K562 (cell line): Measurements from ENCODE around the gene TJP3. TPM values are rescaled to one million over a fixed set of nuclear protein-coding genes. Genes with fewer than 3 reads are reported as not detected.

Experiments used
- ATAC-seq: fragments of 200-7000 bp; cut with Tn5 transposase; 3 replicates; pipeline ENCODE4 v1.9.1; 2020; ENCODE audit warnings: moderate library complexity
- BruUV-seq: library from RNA; stranded (reverse); fragments of 400-500 nt; replicated peaks from 2 replicates; lab custom pipeline; 2021; lab: Mats Ljungman, UMichigan
- CTCF ChIA-PET: fragments of 300-600 bp; formaldehyde crosslinking; extraction: SDS; loops from one replicate; lab custom pipeline; 2021; ENCODE audit warnings: low intra/inter-chr PET ratio; lab: Yijun Ruan, JAX
- POLR2A ChIA-PET: fragments of 300-600, 350-650 bp; sonication (Branson Sonifier 250); formaldehyde crosslinking; extraction: SDS; loops from one replicate; lab custom pipeline; 2021; ENCODE audit warnings: antibody characterized with exemption, inconsistent platforms; lab: Yijun Ruan, JAX
- DNase-seq, 4 experiments: peaks; one replicate each; pipeline versions ENCODE4 v3.0.0 to v3.0.0-alpha.2; 2011 to 2018; ENCODE audit warnings: low spot score in 3 of 4, mixed read lengths in 3 of 4; ENCODE audit errors: extremely low read depth in 1 of 4
- FAIRE-seq: peaks from 2 replicates; lab custom pipeline; 2011; peaks lifted over from hg19 to GRCh38; lab: Jason Lieb, UNC
- H2AFZ ChIP-seq: 2 replicates; pipeline ENCODE4 v1.6.0; 2011; ENCODE audit warnings: low read depth, low read length, control low read depth, inconsistent platforms
- H3K27ac ChIP-seq: fragments of 200-600 bp; 3 replicates; pipeline ENCODE4 v1.8.0; 2011; ENCODE audit warnings: low read depth, mild to moderate bottlenecking, control low read depth, inconsistent platforms, low read length, moderate library complexity, mixed read lengths; ENCODE audit errors: extremely low read depth
- H3K27me3 ChIP-seq, 2 experiments: fragments of 300-600 bp in 1 of 2; 2 replicates in 1 of 2; 3 replicates in 1 of 2; pipeline versions ENCODE4 v1.6.0 to v1.8.0; 2011; ENCODE audit warnings: inconsistent platforms in 2 of 2, low read length in 2 of 2, mild to moderate bottlenecking in 1 of 2, mixed read lengths in 1 of 2, moderate library complexity in 1 of 2; ENCODE audit not compliant: control insufficient read depth in 2 of 2, insufficient read depth in 2 of 2
- H3K36me3 ChIP-seq: fragments of 300-600 bp; 3 replicates; pipeline ENCODE4 v1.8.0; 2011; ENCODE audit warnings: mild to moderate bottlenecking, low read length, inconsistent platforms; ENCODE audit not compliant: control insufficient read depth, insufficient read depth
- H3K4me1 ChIP-seq, 2 experiments: fragments of 200-600 bp in 1 of 2; replicated peaks in 1 of 2; 2 replicates in 1 of 2; 3 replicates in 1 of 2; pipeline versions ENCODE4 v1.5.1 to v1.8.0; 2011; ENCODE audit warnings: inconsistent platforms in 2 of 2, low read length in 2 of 2, mild to moderate bottlenecking in 1 of 2, mixed read lengths in 1 of 2, moderate library complexity in 1 of 2; ENCODE audit not compliant: control insufficient read depth in 2 of 2, insufficient read depth in 2 of 2
- H3K4me2 ChIP-seq: 2 replicates; pipeline ENCODE4 v1.6.1; 2011; ENCODE audit warnings: low read length, control low read depth, inconsistent platforms, mixed read lengths; ENCODE audit not compliant: insufficient read depth
- H3K4me3 ChIP-seq: fragments of 200-600 bp; sonication (generic), shearing (Covaris generic); 2 replicates; pipeline ENCODE4 v1.5.1; 2016; ENCODE audit warnings: control low read depth, inconsistent platforms
- H3K79me2 ChIP-seq: fragments of 200-600 bp; 3 replicates; pipeline ENCODE4 v1.8.0; 2011; ENCODE audit warnings: low read length, inconsistent platforms; ENCODE audit not compliant: control insufficient read depth, insufficient read depth
- H3K9ac ChIP-seq, 2 experiments: 2 replicates each; pipeline versions ENCODE4 v1.6.0 to v1.6.1; 2011; ENCODE audit warnings: low read depth in 2 of 2, low read length in 2 of 2, control low read depth in 1 of 2, inconsistent platforms in 1 of 2, mild to moderate bottlenecking in 1 of 2, mixed read lengths in 1 of 2; ENCODE audit not compliant: insufficient read depth in 1 of 2
- H3K9me1 ChIP-seq: one replicate; pipeline ENCODE4 v1.6.0; 2011; ENCODE audit warnings: inconsistent platforms, mild to moderate bottlenecking, low read length, moderate library complexity; ENCODE audit not compliant: control insufficient read depth, insufficient read depth
- H3K9me3 ChIP-seq: replicated peaks from 2 replicates; pipeline ENCODE4 v1.5.1; 2011; ENCODE audit warnings: low read depth, low read length, inconsistent platforms; ENCODE audit not compliant: control insufficient read depth, insufficient read depth
- H4K20me1 ChIP-seq: replicated peaks from 2 replicates; pipeline ENCODE4 v1.6.1; 2011; ENCODE audit warnings: low read length, inconsistent platforms, mixed read lengths; ENCODE audit not compliant: control insufficient read depth, insufficient read depth
- ADNP ChIP-seq: fragments of 200-800 bp; sonication (Bioruptor generic); IDR thresholded peaks from 2 replicates; pipeline ENCODE4 v1.6.1; 2016; ENCODE audit warnings: missing genetic modification characterization, missing compliant biosample characterization
- BRD9 ChIP-seq: fragments of 450-650 bp; IDR thresholded peaks from 2 replicates; pipeline ENCODE4 v1.6.1; 2018; ENCODE audit warnings: low read depth; ENCODE audit not compliant: partially characterized antibody
- CBFA2T3 ChIP-seq: fragments of 450-650 bp; IDR thresholded peaks from 2 replicates; pipeline ENCODE4 v1.6.1; 2017
- DACH1 ChIP-seq: fragments of 450-650 bp; IDR thresholded peaks from 2 replicates; pipeline ENCODE4 v1.6.1; 2018; ENCODE audit not compliant: partially characterized antibody
- FOXA3 ChIP-seq, 2 experiments: fragments of 450-650 bp in 1 of 2; sonication (generic) in 1 of 2; formaldehyde crosslinking; IDR thresholded peaks in 1 of 2; conservative IDR thresholded peaks in 1 of 2; 2 replicates each; pipeline versions ENCODE4 v1.4.0 to v1.8.0; 2020 to 2022; ENCODE audit warnings: mild to moderate bottlenecking in 2 of 2, missing genetic modification reagents in 1 of 2
- GABPA ChIP-seq: fragments of 200-800 bp; sonication (Bioruptor generic); conservative IDR thresholded peaks from 2 replicates; pipeline ENCODE4 v1.6.1; 2016; ENCODE audit warnings: low read depth, missing genetic modification characterization, missing compliant biosample characterization
- GATAD2A ChIP-seq: fragments of 450-650 bp; IDR thresholded peaks from 2 replicates; pipeline ENCODE4 v1.6.1; 2017
- GTF2A2 ChIP-seq: IDR thresholded peaks from 2 replicates; pipeline ENCODE4 v1.6.1; 2016; ENCODE audit warnings: mild to moderate bottlenecking, missing genetic modification characterization, missing compliant biosample characterization
- HDAC8 ChIP-seq: fragments of 450-650 bp; IDR thresholded peaks from 2 replicates; pipeline ENCODE4 v1.6.1; 2016; ENCODE audit warnings: mild to moderate bottlenecking, missing genetic modification characterization, moderate library complexity, missing compliant biosample characterization
- HIVEP1 ChIP-seq: fragments of 250-450 bp; sonication (Bioruptor Pico); IDR thresholded peaks from 2 replicates; pipeline ENCODE4 v1.4.0; 2020; ENCODE audit warnings: mild to moderate bottlenecking
- KAT7 ChIP-seq: sonication (generic); formaldehyde crosslinking; IDR thresholded peaks from 2 replicates; pipeline ENCODE4 v1.8.0; 2022; ENCODE audit warnings: missing genetic modification reagents, mild to moderate bottlenecking, borderline replicate concordance
- NFIC ChIP-seq: fragments of 450-650 bp; IDR thresholded peaks from 2 replicates; pipeline ENCODE4 v1.6.1; 2017; ENCODE audit warnings: mild to moderate bottlenecking, inconsistent platforms
- PHF21A ChIP-seq: fragments of 450-650 bp; IDR thresholded peaks from 2 replicates; pipeline ENCODE4 v1.6.1; 2017; ENCODE audit warnings: low read depth, borderline replicate concordance
- RCOR1 ChIP-seq, 2 experiments: IDR thresholded peaks; 2 replicates each; pipeline ENCODE4 v1.6.1; 2012; ENCODE audit warnings: low read depth in 2 of 2, low read length in 2 of 2, borderline replicate concordance in 1 of 2, improper control_type of control experiment in 1 of 2
- SOX6 ChIP-seq: fragments of 450-650 bp; IDR thresholded peaks from 2 replicates; pipeline ENCODE4 v1.6.1; 2014; ENCODE audit warnings: mild to moderate bottlenecking
- ZFP30 ChIP-seq: fragments of 250-450 bp; sonication (Bioruptor Pico); IDR thresholded peaks from 2 replicates; pipeline ENCODE4 v1.8.0; 2022; ENCODE audit warnings: moderate library complexity, mild to moderate bottlenecking, inconsistent platforms, borderline replicate concordance
- ZNF184 ChIP-seq: sonication (generic); formaldehyde crosslinking; IDR thresholded peaks from 2 replicates; pipeline ENCODE4 v1.5.0; 2020; ENCODE audit warnings: missing genetic modification reagents
- ZNF77 ChIP-seq: fragments of 250-450 bp; sonication (Bioruptor Pico); IDR thresholded peaks from 2 replicates; pipeline ENCODE4 v1.5.0; 2020
- WGBS: fragments of 100-300 bp; shearing (Covaris generic); methylation state at CpG from one replicate; pipeline ENCODE4 v1.1.6; 2016; ENCODE audit warnings: low coverage, mixed read lengths; ENCODE audit not compliant: insufficient coverage; ENCODE audit errors: missing lambda C conversion rate; 5-methylcytosine and 5-hydroxymethylcytosine counted together
- in situ Hi-C: fragments of 300-500 bp; cut with MboI; formaldehyde crosslinking; loops from 4 replicates; pipeline ENCODE4 v1.15.0; 2018; ENCODE audit warnings: inconsistent platforms, mixed read lengths
- intact Hi-C: fragments of 100-400 bp; cut with micrococcal nuclease; formaldehyde crosslinking; loops from 2 replicates; pipeline ENCODE4 v1.14.2; 2022
- polyA plus RNA-seq, 8 experiments: library from polyadenylated mRNA; depleted of rRNA in 4 of 8; stranded (reverse) in 5 of 8; unstranded in 3 of 8; fragments of >200 nt; fragmentation: Nextera tagmentation in 2 of 8; fragmentation: Illumina TruSeq in 1 of 8; extraction: Ambion mirVana in 2 of 8; extraction: Trizol in 1 of 8; gene quantifications; 2 replicates each; pipeline versions ENCODE4 v1.2.1 to v1.2.3, GENCODE V29; 2011 to 2014; ENCODE audit warnings: inconsistent platforms in 1 of 8, missing spikeins in 1 of 8
- total RNA-seq, 7 experiments: library from RNA; depleted of rRNA in 6 of 7; stranded (reverse); fragments of >200 nt in 6 of 7; fragmentation: Illumina TruSeq in 2 of 7; extraction: Trizol in 2 of 7; gene quantifications; 2 replicates each; pipeline versions ENCODE4 v1.2.1 to v1.2.3, GENCODE V29; 2011 to 2021; ENCODE audit warnings: low replicate concordance in 1 of 7
- TF ChIP-seq, protein P1 (sequence below): sonication (generic); formaldehyde crosslinking; IDR thresholded peaks from 2 replicates; pipeline ENCODE4 v1.8.0; 2022; ENCODE audit warnings: mild to moderate bottlenecking, low read depth, missing genetic modification reagents
- TF ChIP-seq, protein P2 (sequence below): IDR thresholded peaks from 2 replicates; pipeline ENCODE4 v1.6.1; 2011; ENCODE audit warnings: borderline replicate concordance, low read depth, mild to moderate bottlenecking, moderate library complexity, low read length; ENCODE audit not compliant: insufficient read depth, poor library complexity, severe bottlenecking

The TJP3 gene
- total and polyA plus RNA-seq, 9 of the 15 experiments (the other 6 are each of a cell fraction or from before 2014, with no cell fraction given): 0.11 to 2.4 (median 0.57) TPM; not detected in 1

GRCh38 chr19:3733549-3734309 is 25.5 kb downstream of the TJP3 start:
- peak; percentile 64 for FAIRE-seq
- Histone ChIP-seq H3K9me3 (0 out of 2 replicates have a peak, but pooled peaks cover 4% of the 10 kb centered on the region), H3K27me3 (peaks cover 0 to 9% of the 10 kb centered on the region in 2 experiments; a peak in 2 of 5 replicates), H3K9ac (peak overlapping the region in 1 of 2 experiments; percentile 24; a peak in 3 of 4 replicates), H3K4me1 (peaks cover 9 to 26% of the 10 kb centered on the region in 2 experiments; a peak in 4 of 5 replicates), H3K79me2 (no peaks in the 10 kb centered on the region), H3K36me3 (no peaks in the 10 kb centered on the region), H3K4me3 (no peak overlapping the region), H3K9me1 (no peaks in the 10 kb centered on the region), H3K27ac (peak overlapping the region; percentile 2; the same call in 1 of the 3 replicates), H3K4me2 (peak overlapping the region; percentile 19), H4K20me1 (no peaks in the 10 kb centered on the region; the same call in 1 of the 2 replicates), H2AFZ (peak overlapping the region; percentile 80)
- DNase-seq: peak; percentile 50 to 63 (median 54)
- ChIA-PET POLR2A (interaction anchor here (0.6 kb wide), 4 partner anchors 8 to 159 kb away, joined by 3 to 4 read pairs (median 3); no protein-coding TSS in a partner anchor), CTCF (no interaction called here)
- no TSS peak for BruUV-seq
- peak; percentile 59 for ATAC-seq
- intact Hi-C loops (no loop called here), in situ Hi-C loops (no loop called here)
- 39% methylated on average over 19 of the region's 20 CpGs for WGBS
- no peak for TF ChIP-seq GABPA (tag)
- no peak for TF ChIP-seq GTF2A2 (tag)
- peak; percentile 45 for TF ChIP-seq CBFA2T3
- no peak for TF ChIP-seq FOXA3 (CRISPR knock-in tag; conservative IDR thresholded peaks at IDR 0.05 in 1 of 2, IDR thresholded peaks at IDR 0.05 in 1 of 2)
- no peak for TF ChIP-seq KAT7 (CRISPR knock-in tag)
- 0 out of 2 replicates have a peak, but pooled peaks have one; percentile 10 for TF ChIP-seq NFIC
- peak; percentile 30 for TF ChIP-seq DACH1
- TF ChIP-seq ZNF184 (CRISPR knock-in tag): no peak
- TF ChIP-seq PHF21A: peak; percentile 81
- no peak for TF ChIP-seq BRD9
- TF ChIP-seq, protein P1, sequence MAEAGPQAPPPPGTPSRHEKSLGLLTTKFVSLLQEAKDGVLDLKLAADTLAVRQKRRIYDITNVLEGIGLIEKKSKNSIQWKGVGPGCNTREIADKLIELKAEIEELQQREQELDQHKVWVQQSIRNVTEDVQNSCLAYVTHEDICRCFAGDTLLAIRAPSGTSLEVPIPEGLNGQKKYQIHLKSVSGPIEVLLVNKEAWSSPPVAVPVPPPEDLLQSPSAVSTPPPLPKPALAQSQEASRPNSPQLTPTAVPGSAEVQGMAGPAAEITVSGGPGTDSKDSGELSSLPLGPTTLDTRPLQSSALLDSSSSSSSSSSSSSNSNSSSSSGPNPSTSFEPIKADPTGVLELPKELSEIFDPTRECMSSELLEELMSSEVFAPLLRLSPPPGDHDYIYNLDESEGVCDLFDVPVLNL: no peak
- no peak for TF ChIP-seq GATAD2A
- TF ChIP-seq HIVEP1 (CRISPR knock-in tag): no peak
- 0 out of 4 replicates have a peak, but pooled peaks of 1 of the 2 experiments have one; percentile 7 for TF ChIP-seq RCOR1 (IDR thresholded peaks at IDR 0.05; ENCODE audit: borderline replicate concordance in 1 of 2, low read depth in 2 of 2, low read length in 2 of 2)
- TF ChIP-seq ZFP30 (CRISPR knock-in tag): no peak
- TF ChIP-seq ADNP (tag): peak; percentile 70; the same call in 1 of the 2 replicates
- no peak for TF ChIP-seq HDAC8 (tag)
- no peak for TF ChIP-seq SOX6
- TF ChIP-seq, protein P2, sequence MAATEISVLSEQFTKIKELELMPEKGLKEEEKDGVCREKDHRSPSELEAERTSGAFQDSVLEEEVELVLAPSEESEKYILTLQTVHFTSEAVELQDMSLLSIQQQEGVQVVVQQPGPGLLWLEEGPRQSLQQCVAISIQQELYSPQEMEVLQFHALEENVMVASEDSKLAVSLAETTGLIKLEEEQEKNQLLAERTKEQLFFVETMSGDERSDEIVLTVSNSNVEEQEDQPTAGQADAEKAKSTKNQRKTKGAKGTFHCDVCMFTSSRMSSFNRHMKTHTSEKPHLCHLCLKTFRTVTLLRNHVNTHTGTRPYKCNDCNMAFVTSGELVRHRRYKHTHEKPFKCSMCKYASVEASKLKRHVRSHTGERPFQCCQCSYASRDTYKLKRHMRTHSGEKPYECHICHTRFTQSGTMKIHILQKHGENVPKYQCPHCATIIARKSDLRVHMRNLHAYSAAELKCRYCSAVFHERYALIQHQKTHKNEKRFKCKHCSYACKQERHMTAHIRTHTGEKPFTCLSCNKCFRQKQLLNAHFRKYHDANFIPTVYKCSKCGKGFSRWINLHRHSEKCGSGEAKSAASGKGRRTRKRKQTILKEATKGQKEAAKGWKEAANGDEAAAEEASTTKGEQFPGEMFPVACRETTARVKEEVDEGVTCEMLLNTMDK: no peak
- TF ChIP-seq ZNF77 (CRISPR knock-in tag): no peak
